CD14-positive monocyte (primary cell): ENCODE measurements around the gene PHC2. TPM values are rescaled to one million over a fixed set of nuclear protein-coding genes. Genes with fewer than 3 reads are reported as not detected.

Source experiments
- DNase-seq, 3 donors: peaks; one replicate each; pipeline ENCODE4 v3.0.0-alpha.2; 2011 to 2022
- H2AFZ ChIP-seq: 2 replicates; pipeline ENCODE4 v1.6.0; 2012; ENCODE audit warnings: mild to moderate bottlenecking, low read depth, low read length, inconsistent platforms; ENCODE audit not compliant: insufficient read depth, poor library complexity, severe bottlenecking
- H3K27ac ChIP-seq, 2 donors: 1 replicate in 1 of 2; 2 replicates in 1 of 2; pipeline ENCODE4 v1.5.1; 2012 to 2013; ENCODE audit warnings: low read length in 2 of 2, control low read depth in 1 of 2, inconsistent platforms in 1 of 2, low read depth in 1 of 2, mild to moderate bottlenecking in 1 of 2
- H3K27me3 ChIP-seq, 2 donors: one replicate each; pipeline versions ENCODE4 v1.6.0 to v1.6.1; 2011 to 2013; ENCODE audit warnings: low read length in 2 of 2; ENCODE audit not compliant: control insufficient read depth in 2 of 2, insufficient read depth in 2 of 2
- H3K36me3 ChIP-seq, 2 donors: replicated peaks in 1 of 2; 1 replicate in 1 of 2; 2 replicates in 1 of 2; pipeline versions ENCODE4 v1.5.1 to v1.6.1; 2012 to 2013; ENCODE audit warnings: low read length in 2 of 2, control low read depth in 1 of 2, inconsistent platforms in 1 of 2, mild to moderate bottlenecking in 1 of 2; ENCODE audit not compliant: insufficient read depth in 2 of 2, control insufficient read depth in 1 of 2
- H3K4me1 ChIP-seq, 2 donors: 1 replicate in 1 of 2; 2 replicates in 1 of 2; pipeline versions ENCODE4 v1.5.1 to v1.6.1; 2012 to 2013; ENCODE audit warnings: low read length in 2 of 2, control low read depth in 1 of 2, inconsistent platforms in 1 of 2, mild to moderate bottlenecking in 1 of 2, moderate library complexity in 1 of 2; ENCODE audit not compliant: insufficient read depth in 2 of 2, control insufficient read depth in 1 of 2
- H3K4me2 ChIP-seq: replicated peaks from 2 replicates; pipeline ENCODE3; 2012; ENCODE audit warnings: low read length, moderate library complexity, mild to moderate bottlenecking; ENCODE audit not compliant: poor library complexity, severe bottlenecking; ENCODE audit errors: extremely low read depth
- H3K4me3 ChIP-seq, 3 experiments: fragments of 200-600 bp in 1 of 3; sonication (generic) in 1 of 3; replicated peaks in 1 of 3; 1 replicate in 2 of 3; 2 replicates in 1 of 3; pipeline ENCODE4 v1.5.1; 2011 to 2013; ENCODE audit warnings: low read length in 3 of 3, mild to moderate bottlenecking in 3 of 3, control low read depth in 2 of 3, low read depth in 2 of 3, inconsistent platforms in 1 of 3, moderate library complexity in 1 of 3
- H3K79me2 ChIP-seq: 2 replicates; pipeline ENCODE4 v1.6.0; 2012; ENCODE audit warnings: mild to moderate bottlenecking, control low read depth, inconsistent platforms, low read length, moderate library complexity; ENCODE audit not compliant: insufficient read depth
- H3K9ac ChIP-seq: 2 replicates; pipeline ENCODE4 v1.6.0; 2017; ENCODE audit warnings: low read length, mild to moderate bottlenecking; ENCODE audit not compliant: insufficient read depth, poor library complexity, severe bottlenecking
- H3K9me3 ChIP-seq, 2 donors: replicated peaks in 1 of 2; 1 replicate in 1 of 2; 2 replicates in 1 of 2; pipeline versions ENCODE4 v1.5.1 to v1.6.1; 2012 to 2013; ENCODE audit warnings: low read length in 2 of 2, control low read depth in 1 of 2; ENCODE audit not compliant: control insufficient read depth in 1 of 2, insufficient read depth in 1 of 2
- H4K20me1 ChIP-seq: 2 replicates; pipeline ENCODE4 v1.6.0; 2012; ENCODE audit warnings: mild to moderate bottlenecking, low read length, control low read depth, moderate library complexity; ENCODE audit not compliant: insufficient read depth
- H3K27ac Mint-ChIP-seq, 7 donors: one replicate each; pipeline ENCODE4 v1.8.0; 2020; ENCODE audit warnings: mild to moderate bottlenecking in 7 of 7, mixed read lengths in 7 of 7, moderate library complexity in 6 of 7, inconsistent platforms in 2 of 7
- H3K27me3 Mint-ChIP-seq, 3 donors: one replicate each; pipeline ENCODE4 v1.8.0; 2021 to 2022; ENCODE audit warnings: low read depth in 3 of 3, mild to moderate bottlenecking in 3 of 3, mixed read lengths in 3 of 3, moderate library complexity in 3 of 3, inconsistent platforms in 1 of 3
- H3K36me3 Mint-ChIP-seq, 2 donors: one replicate each; pipeline ENCODE4 v1.8.0; 2020; ENCODE audit warnings: mixed read lengths in 2 of 2, inconsistent platforms in 1 of 2, mild to moderate bottlenecking in 1 of 2
- H3K4me1 Mint-ChIP-seq: one replicate; pipeline ENCODE4 v1.8.0; 2020; ENCODE audit warnings: mild to moderate bottlenecking, mixed read lengths
- H3K4me3 Mint-ChIP-seq, 2 donors: one replicate each; pipeline ENCODE4 v1.8.0; 2020; ENCODE audit warnings: mild to moderate bottlenecking in 2 of 2, mixed read lengths in 2 of 2, moderate library complexity in 1 of 2
- H3K9me3 Mint-ChIP-seq, 7 donors: one replicate each; pipeline ENCODE4 v1.8.0; 2020 to 2022; ENCODE audit warnings: mixed read lengths in 7 of 7, mild to moderate bottlenecking in 6 of 7, moderate library complexity in 6 of 7, inconsistent platforms in 2 of 7
- WGBS: methylation state at CpG from one replicate; pipeline ENCODE4 v1.1.5; 2013; ENCODE audit warnings: missing lambda C conversion rate; ENCODE audit not compliant: insufficient coverage; 5-methylcytosine and 5-hydroxymethylcytosine counted together
- intact Hi-C, 2 donors: fragments of 100-400 bp; cut with micrococcal nuclease; formaldehyde crosslinking; loops; one replicate each; pipeline versions ENCODE4 v1.15.0 to v1.15.1; 2023
- polyA minus RNA-seq: library from RNA; depleted of rRNA, polyadenylated mRNA; stranded (reverse); fragments of >200 nt; gene quantifications from 2 replicates; pipeline ENCODE4 v1.2.3, GENCODE V29; 2012
- polyA plus RNA-seq, 3 donors: library from polyadenylated mRNA; depleted of rRNA in 1 of 3; unstranded in 2 of 3; stranded (reverse) in 1 of 3; fragments of 300-500 nt in 2 of 3; fragments of >200 nt in 1 of 3; fragmentation: Illumina TruSeq in 2 of 3; gene quantifications; 1 replicate in 2 of 3; 2 replicates in 1 of 3; pipeline ENCODE4 v1.2.3, GENCODE V29; 2012 to 2021
- total RNA-seq, 12 experiments: library from RNA in 1 of 12; stranded (reverse) in 1 of 12; fragments of 120-200 nt in 1 of 12; gene quantifications; one replicate each; pipeline ENCODE4 v1.2.4 and lab custom pipeline; 2013 to 2026; ENCODE audit warnings: mixed read lengths in 6 of 12, inconsistent platforms in 1 of 12
- TF ChIP-seq, protein P1 (sequence below): fragments of 200-600 bp; IDR thresholded peaks from one replicate; pipeline ENCODE4 v1.8.0; 2022; ENCODE audit warnings: antibody characterized with exemption, mild to moderate bottlenecking

The PHC2 gene
- total RNA-seq (2013), result 67.7 TPM
- polyA plus RNA-seq (10 to 100 TPM; 18.9 to 85.3 (median 53.1) TPM), polyA minus RNA-seq (45.3 and 69.3 TPM in 2 replicates), total RNA-seq (lab: John Stamatoyannopoulos, UW) (22.6 to 152 (median 57.9) reads per million in 11 experiments)

GRCh38 chr1:33430692-33431593 is at the start of gene PHC2:
Gene PHC2 (minus strand): TSS chr1:33431095. CDS start chr1:33375539, 55,556 bp downstream.
- peaks cover 42 to 48% of the 10 kb centered on the region in 2 donors for H3K4me1 ChIP-seq
- peak; percentile 88 to 96 (median 94) for DNase-seq
- H3K27ac Mint-ChIP-seq, result peak within 1 kb of the TSS in 3 of 7 donors; percentile 11 to 83 (median 61)
- peak within 1 kb of the TSS; percentile 81 for H2AFZ ChIP-seq
- no peaks in the 10 kb centered on the region for H3K36me3 ChIP-seq
- H3K4me3 ChIP-seq, result peak within 1 kb of the TSS; percentile 40 to 80 (median 77)
- H3K27ac ChIP-seq, result no peak within 1 kb of the TSS
- H3K36me3 Mint-ChIP-seq, result peaks cover 1 to 2% of the 10 kb centered on the region in 2 donors
- H3K9me3 Mint-ChIP-seq, result no peaks in the 10 kb centered on the region
- peak within 1 kb of the TSS; percentile 26 to 67 for H3K4me3 Mint-ChIP-seq
- H3K27me3 Mint-ChIP-seq, result peaks cover 0 to 2% (median 0%) of the 10 kb centered on the region in 3 donors
- peak within 1 kb of the TSS; percentile 82 for H3K4me2 ChIP-seq
- intact Hi-C loops, result loop anchor here in 1 of 2 donors (5.0 kb wide), 1 partner anchor 36 kb away; no protein-coding TSS in a partner anchor
- H3K9ac ChIP-seq, result peak within 1 kb of the TSS; percentile 62
- no peaks in the 10 kb centered on the region for H3K79me2 ChIP-seq
- H3K9me3 ChIP-seq, result no peaks in the 10 kb centered on the region
- no peaks in the 10 kb centered on the region for H4K20me1 ChIP-seq
- TF ChIP-seq, protein P1, sequence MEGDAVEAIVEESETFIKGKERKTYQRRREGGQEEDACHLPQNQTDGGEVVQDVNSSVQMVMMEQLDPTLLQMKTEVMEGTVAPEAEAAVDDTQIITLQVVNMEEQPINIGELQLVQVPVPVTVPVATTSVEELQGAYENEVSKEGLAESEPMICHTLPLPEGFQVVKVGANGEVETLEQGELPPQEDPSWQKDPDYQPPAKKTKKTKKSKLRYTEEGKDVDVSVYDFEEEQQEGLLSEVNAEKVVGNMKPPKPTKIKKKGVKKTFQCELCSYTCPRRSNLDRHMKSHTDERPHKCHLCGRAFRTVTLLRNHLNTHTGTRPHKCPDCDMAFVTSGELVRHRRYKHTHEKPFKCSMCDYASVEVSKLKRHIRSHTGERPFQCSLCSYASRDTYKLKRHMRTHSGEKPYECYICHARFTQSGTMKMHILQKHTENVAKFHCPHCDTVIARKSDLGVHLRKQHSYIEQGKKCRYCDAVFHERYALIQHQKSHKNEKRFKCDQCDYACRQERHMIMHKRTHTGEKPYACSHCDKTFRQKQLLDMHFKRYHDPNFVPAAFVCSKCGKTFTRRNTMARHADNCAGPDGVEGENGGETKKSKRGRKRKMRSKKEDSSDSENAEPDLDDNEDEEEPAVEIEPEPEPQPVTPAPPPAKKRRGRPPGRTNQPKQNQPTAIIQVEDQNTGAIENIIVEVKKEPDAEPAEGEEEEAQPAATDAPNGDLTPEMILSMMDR, result peak; percentile 25
- H3K4me1 Mint-ChIP-seq, result peaks cover 30% of the 10 kb centered on the region
- H3K27me3 ChIP-seq, result peaks cover 10 to 19% of the 10 kb centered on the region in 2 donors
- WGBS, result under 1% methylated on average over 77 of the region's 91 CpGs

GRCh38 chr1:33477451-33477850 is 46.6 kb upstream of the PHC2 start:
- no peak overlapping the region for H3K27ac ChIP-seq
- Mint-ChIP-seq H3K27ac (no peak overlapping the region), H3K9me3 (no peaks in the 10 kb centered on the region), H3K36me3 (peaks cover 5 to 9% of the 10 kb centered on the region in 2 donors), H3K4me1 (peaks cover 11% of the 10 kb centered on the region), H3K27me3 (peaks cover 0 to 1% (median 0%) of the 10 kb centered on the region in 3 donors), H3K4me3 (no peak overlapping the region)
- H3K27me3 ChIP-seq, result no peaks in the 10 kb centered on the region
- TF ChIP-seq, protein P1, result no peak
- no peak overlapping the region for H2AFZ ChIP-seq
- H3K79me2 ChIP-seq, result no peaks in the 10 kb centered on the region
- H3K4me3 ChIP-seq, result no peak overlapping the region
- no peaks in the 10 kb centered on the region for H3K9me3 ChIP-seq
- H3K9ac ChIP-seq, result no peak overlapping the region
- intact Hi-C loops, result no loop called here
- H4K20me1 ChIP-seq, result no peaks in the 10 kb centered on the region
- peaks cover 6 to 8% of the 10 kb centered on the region in 2 donors for H3K4me1 ChIP-seq
- DNase-seq, result no peak
- no CpG with 5 or more reads among the region's 4 CpGs for WGBS
- no peak overlapping the region for H3K4me2 ChIP-seq
- peaks cover 5 to 16% of the 10 kb centered on the region in 2 donors for H3K36me3 ChIP-seq
